IMR-90 (cell line): ENCODE results near the gene SLC17A8. TPM values are rescaled to one million over a fixed set of nuclear protein-coding genes. Genes with fewer than 3 reads are reported as not detected.

ENCODE experiments used
- ATAC-seq: fragments of 200-7000 bp; cut with Tn5 transposase; 2 replicates; pipeline ENCODE4 v1.9.1; 2020; ENCODE audit warnings: low read depth, mild to moderate bottlenecking, moderate library complexity
- BruUV-seq: library from RNA; stranded (reverse); fragments of 400-500 nt; replicated peaks from 2 replicates; lab custom pipeline; 2021; lab: Mats Ljungman, UMichigan
- CTCF ChIA-PET: fragments of 300-600 bp; formaldehyde crosslinking; extraction: SDS; loops from one replicate; lab custom pipeline; 2021; ENCODE audit warnings: antibody characterized with exemption; lab: Yijun Ruan, JAX
- POLR2A ChIA-PET: fragments of 300-600 bp; sonication (Branson Sonifier 250); formaldehyde crosslinking; loops from one replicate; lab custom pipeline; 2022; ENCODE audit warnings: antibody characterized with exemption; ENCODE audit not compliant: unreplicated experiment; lab: Charles Lee
- DNase-seq: peaks from one replicate; pipeline ENCODE4 v3.0.0; 2013
- H2AFZ ChIP-seq: replicated peaks from 2 replicates; pipeline ENCODE3; 2013; ENCODE audit warnings: low read length, mild to moderate bottlenecking; ENCODE audit not compliant: poor library complexity
- H2AK5ac ChIP-seq: 2 replicates; pipeline ENCODE4 v1.6.1; 2013; ENCODE audit warnings: low read depth, low read length, inconsistent platforms
- H2AK9ac ChIP-seq: replicated peaks from 2 replicates; pipeline ENCODE3; 2013; ENCODE audit warnings: mild to moderate bottlenecking, low read depth, low read length, moderate library complexity; ENCODE audit not compliant: poor library complexity
- H2BK120ac ChIP-seq: 2 replicates; pipeline ENCODE4 v1.6.1; 2013; ENCODE audit warnings: low read depth, low read length, inconsistent platforms
- H2BK15ac ChIP-seq: 3 replicates; pipeline ENCODE4 v1.6.1; 2013; ENCODE audit warnings: low read depth, low read length, inconsistent platforms
- H2BK20ac ChIP-seq: 2 replicates; pipeline ENCODE4 v1.6.1; 2013; ENCODE audit warnings: low read depth, mild to moderate bottlenecking, inconsistent platforms, low read length, moderate library complexity
- H2BK5ac ChIP-seq: 2 replicates; pipeline ENCODE4 v1.6.1; 2013; ENCODE audit warnings: mild to moderate bottlenecking, low read depth, low read length, inconsistent platforms; ENCODE audit not compliant: poor library complexity, severe bottlenecking
- H3K14ac ChIP-seq: replicated peaks from 2 replicates; pipeline ENCODE4 v1.6.1; 2013; ENCODE audit warnings: low read depth, low read length, inconsistent platforms
- H3K18ac ChIP-seq: 2 replicates; pipeline ENCODE4 v1.6.1; 2013; ENCODE audit warnings: low read depth, low read length, control low read depth
- H3K23ac ChIP-seq: 2 replicates; pipeline ENCODE4 v1.6.1; 2013; ENCODE audit warnings: low read depth, low read length, inconsistent platforms
- H3K27ac ChIP-seq: 2 replicates; pipeline ENCODE4 v1.5.1; 2013; ENCODE audit warnings: mild to moderate bottlenecking, control low read depth, low read length; ENCODE audit not compliant: insufficient read depth
- H3K27me3 ChIP-seq: 2 replicates; pipeline ENCODE4 v1.6.1; 2013; ENCODE audit warnings: low read length; ENCODE audit not compliant: control insufficient read depth, insufficient read depth
- H3K36me3 ChIP-seq: 2 replicates; pipeline ENCODE4 v1.6.1; 2013; ENCODE audit warnings: low read length, mixed read lengths; ENCODE audit not compliant: control insufficient read depth, insufficient read depth
- H3K4ac ChIP-seq: 2 replicates; pipeline ENCODE4 v1.6.1; 2013; ENCODE audit warnings: low read depth, low read length, inconsistent platforms
- H3K4me1 ChIP-seq: 2 replicates; pipeline ENCODE4 v1.6.1; 2013; ENCODE audit warnings: low read length, mixed read lengths; ENCODE audit not compliant: control insufficient read depth, insufficient read depth
- H3K4me2 ChIP-seq: 2 replicates; pipeline ENCODE4 v1.6.1; 2013; ENCODE audit warnings: low read depth, mild to moderate bottlenecking, control low read depth, low read length, moderate library complexity
- H3K4me3 ChIP-seq: 2 replicates; pipeline ENCODE4 v1.5.1; 2013; ENCODE audit warnings: low read depth, mild to moderate bottlenecking, control low read depth, low read length, moderate library complexity; ENCODE audit not compliant: insufficient read depth
- H3K56ac ChIP-seq: 2 replicates; pipeline ENCODE4 v1.6.1; 2013; ENCODE audit warnings: low read length, inconsistent platforms; ENCODE audit not compliant: insufficient read depth; ENCODE audit errors: extremely low read depth
- H3K79me1 ChIP-seq, 2 experiments: 2 replicates each; pipeline ENCODE4 v1.6.1; 2013; ENCODE audit warnings: low read length in 2 of 2, inconsistent platforms in 1 of 2, low read depth in 1 of 2
- H3K9ac ChIP-seq: 2 replicates; pipeline ENCODE4 v1.6.1; 2013; ENCODE audit warnings: low read depth, low read length, control low read depth
- H3K9me1 ChIP-seq: 2 replicates; pipeline ENCODE4 v1.6.1; 2013; ENCODE audit warnings: low read length, inconsistent platforms; ENCODE audit not compliant: insufficient read depth
- H3K9me3 ChIP-seq: 2 replicates; pipeline ENCODE4 v1.6.1; 2013; ENCODE audit warnings: low read length; ENCODE audit not compliant: control insufficient read depth, insufficient read depth
- H4K20me1 ChIP-seq: 2 replicates; pipeline ENCODE4 v1.6.1; 2013; ENCODE audit warnings: low read length, inconsistent platforms; ENCODE audit not compliant: insufficient read depth
- H4K5ac ChIP-seq: 2 replicates; pipeline ENCODE4 v1.6.1; 2013; ENCODE audit warnings: mild to moderate bottlenecking, low read depth, low read length, control low read depth
- H4K8ac ChIP-seq, 2 experiments: 2 replicates each; pipeline ENCODE4 v1.6.1; 2013; ENCODE audit warnings: low read depth in 2 of 2, low read length in 2 of 2, control low read depth in 1 of 2, inconsistent platforms in 1 of 2
- H4K91ac ChIP-seq: 2 replicates; pipeline ENCODE4 v1.6.1; 2013; ENCODE audit warnings: low read depth, low read length, inconsistent platforms; ENCODE audit not compliant: insufficient read depth
- BHLHE40 ChIP-seq: fragments of 150-350 bp; IDR thresholded peaks from 2 replicates; pipeline ENCODE4 v1.6.1; 2016; ENCODE audit warnings: mild to moderate bottlenecking, low read depth, low read length
- CEBPB ChIP-seq: IDR thresholded peaks from 2 replicates; pipeline ENCODE4 v1.6.1; 2012; ENCODE audit warnings: low read depth, low read length, improper control_type of control experiment
- CHD1 ChIP-seq: IDR thresholded peaks from 2 replicates; pipeline ENCODE4 v1.6.1; 2012; ENCODE audit warnings: low read depth, low read length, improper control_type of control experiment
- FOS ChIP-seq: fragments of 150-350 bp; IDR thresholded peaks from 2 replicates; pipeline ENCODE4 v1.6.1; 2016; ENCODE audit warnings: low read depth, low read length
- MAFK ChIP-seq: IDR thresholded peaks from 2 replicates; pipeline ENCODE4 v1.6.1; 2012; ENCODE audit warnings: low read depth, low read length, improper control_type of control experiment
- MAZ ChIP-seq: IDR thresholded peaks from 2 replicates; pipeline ENCODE4 v1.6.1; 2012; ENCODE audit warnings: low read depth, mild to moderate bottlenecking, low read length, improper control_type of control experiment, moderate library complexity, borderline replicate concordance
- MXI1 ChIP-seq: IDR thresholded peaks from 2 replicates; pipeline ENCODE4 v1.6.1; 2012; ENCODE audit warnings: low read depth, mild to moderate bottlenecking, low read length, moderate library complexity, borderline replicate concordance
- NFE2L2 ChIP-seq: fragments of 150-350 bp; IDR thresholded peaks from 2 replicates; pipeline ENCODE4 v1.6.1; 2016; ENCODE audit warnings: low read depth, mild to moderate bottlenecking, low read length
- POLR2A ChIP-seq: IDR thresholded peaks from 2 replicates; pipeline ENCODE4 v1.6.1; 2012; ENCODE audit warnings: mild to moderate bottlenecking, low read depth, low read length
- RAD21 ChIP-seq: IDR thresholded peaks from 2 replicates; pipeline ENCODE4 v1.6.1; 2012; ENCODE audit warnings: low read length, improper control_type of control experiment
- RCOR1 ChIP-seq: IDR thresholded peaks from 2 replicates; pipeline ENCODE4 v1.6.1; 2012; ENCODE audit warnings: mild to moderate bottlenecking, low read length, improper control_type of control experiment; ENCODE audit not compliant: insufficient replicate concordance
- RFX5 ChIP-seq: IDR thresholded peaks from 2 replicates; pipeline ENCODE4 v1.8.0; 2012; ENCODE audit warnings: low read depth, mild to moderate bottlenecking, low read length, moderate library complexity
- SMC3 ChIP-seq: fragments of 150-350 bp; IDR thresholded peaks from 2 replicates; pipeline ENCODE4 v1.6.1; 2016; ENCODE audit warnings: low read depth, mild to moderate bottlenecking, antibody characterized with exemption, low read length, moderate library complexity
- WGBS, 2 experiments: methylation state at CpG; one replicate each; pipeline versions ENCODE4 v1.1.5 to v1.1.7; 2013; ENCODE audit warnings: missing lambda C conversion rate in 2 of 2; ENCODE audit not compliant: insufficient read length in 1 of 2; ENCODE audit errors: extremely low coverage in 2 of 2; 5-methylcytosine and 5-hydroxymethylcytosine counted together
- dilution Hi-C: fragments of 300-500 bp; cut with HindIII; formaldehyde crosslinking; loops from one replicate; pipeline ENCODE4 v1.14.3; 2018; ENCODE audit warnings: low sequenced_read_pairs; ENCODE audit not compliant: unreplicated experiment
- in situ Hi-C: fragments of 300-500 bp; cut with MboI; formaldehyde crosslinking; loops from 3 replicates; pipeline ENCODE4 v1.14.3; 2019; ENCODE audit warnings: low sequenced_read_pairs, inconsistent platforms, mixed read lengths
- intact Hi-C: fragments of 100-400 bp; cut with micrococcal nuclease; formaldehyde crosslinking; loops from 2 replicates; pipeline ENCODE4 v1.10.0; 2022
- polyA plus RNA-seq, 3 experiments: library from polyadenylated mRNA; depleted of rRNA; stranded (reverse); fragments of >200 nt; gene quantifications; 2 replicates each; pipeline ENCODE4 v1.2.3, GENCODE V29; 2012; ENCODE audit warnings: low replicate concordance in 1 of 3
- total RNA-seq: library from RNA; depleted of rRNA; stranded (reverse); fragments of >200 nt; gene quantifications from 2 replicates; pipeline ENCODE4 v1.2.3, GENCODE V29; 2012
- TF ChIP-seq, protein P1 (sequence below): fragments of 150-350 bp; IDR thresholded peaks from 2 replicates; pipeline ENCODE4 v1.6.1; 2016; ENCODE audit warnings: low read depth, mild to moderate bottlenecking, low read length, moderate library complexity, borderline replicate concordance
- TF ChIP-seq, protein P2 (sequence below): fragments of 150-350 bp; IDR thresholded peaks from 2 replicates; pipeline ENCODE4 v1.6.1; 2017; ENCODE audit warnings: mild to moderate bottlenecking, antibody characterized with exemption, low read length, low read depth
- TF ChIP-seq, protein P3 (sequence below): conservative IDR thresholded peaks from 2 replicates; pipeline ENCODE4 v1.5.1; 2012; ENCODE audit warnings: mild to moderate bottlenecking, low read depth, low read length, improper control_type of control experiment

SLC17A8 gene
- total and polyA plus RNA-seq, 2 of the 4 experiments (the other 2 are of a cell fraction): not detected

DNA sequence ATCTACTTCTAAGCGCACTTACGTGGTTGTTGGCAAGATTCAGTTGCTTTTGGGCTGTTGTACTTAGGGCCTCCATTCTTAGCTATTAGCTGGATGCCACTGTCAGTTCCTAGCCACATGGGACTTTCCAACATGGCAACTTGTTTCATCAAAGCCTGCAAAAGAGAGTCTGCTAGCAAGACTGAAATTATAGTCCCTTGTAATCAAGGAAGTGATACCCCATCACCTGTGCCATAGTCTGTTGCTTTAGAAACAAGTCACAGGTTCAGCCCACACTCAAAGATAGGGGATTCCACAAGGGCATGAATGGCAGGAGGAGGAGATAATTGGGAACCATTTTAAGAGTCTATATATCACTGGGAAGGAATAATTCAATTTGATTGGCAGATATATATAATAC lies 27.1 kb upstream of the SLC17A8 start:
- in situ Hi-C loops (no loop called here), intact Hi-C loops (loop anchor here (5.0 to 10.0 kb wide), 2 partner anchors 62 to 275 kb away; partner anchors contain the start of genes DEPDC4 and SCYL2)

More for the DNA sequence above, 27.1 kb upstream of the SLC17A8 start:
- Histone ChIP-seq H3K56ac (no peak overlapping the region), H3K4ac (no peak overlapping the region), H3K18ac (no peak overlapping the region), H2AK5ac (no peak overlapping the region), H3K4me2 (no peak overlapping the region), H2AFZ (no peak overlapping the region), H4K5ac (no peak overlapping the region), H2BK120ac (no peak overlapping the region), H2AK9ac (no peak overlapping the region), H3K23ac (no peak overlapping the region), H3K36me3 (peaks cover 19% of the 10 kb centered on the region), H3K9me3 (no peaks in the 10 kb centered on the region), H2BK15ac (no peak overlapping the region), H3K79me1 (no peaks in the 10 kb centered on the region; a peak in 1 of 4 replicates), H2BK20ac (no peak overlapping the region), H4K91ac (no peak overlapping the region), H3K9me1 (0 out of 2 replicates have a peak, but pooled peaks cover 6% of the 10 kb centered on the region), H3K27ac (no peak overlapping the region), H3K27me3 (no peaks in the 10 kb centered on the region), H3K4me3 (no peak overlapping the region), H4K8ac (no peak overlapping the region), H3K14ac (no peak overlapping the region), H2BK5ac (no peak overlapping the region), H3K9ac (no peak overlapping the region), H3K4me1 (peaks cover 7% of the 10 kb centered on the region), H4K20me1 (no peaks in the 10 kb centered on the region)
- TSS peak; percentile 8 for BruUV-seq
- POLR2A ChIA-PET: no interaction called here
- WGBS, 2 experiments: 100% methylated on average over 2 of the region's 2 CpGs; no CpG with 5 or more reads in 1 of the 2 experiments
- CTCF ChIA-PET: no interaction called here
- DNase-seq (no peak), ATAC-seq (no peak)
- TF ChIP-seq, protein P1, sequence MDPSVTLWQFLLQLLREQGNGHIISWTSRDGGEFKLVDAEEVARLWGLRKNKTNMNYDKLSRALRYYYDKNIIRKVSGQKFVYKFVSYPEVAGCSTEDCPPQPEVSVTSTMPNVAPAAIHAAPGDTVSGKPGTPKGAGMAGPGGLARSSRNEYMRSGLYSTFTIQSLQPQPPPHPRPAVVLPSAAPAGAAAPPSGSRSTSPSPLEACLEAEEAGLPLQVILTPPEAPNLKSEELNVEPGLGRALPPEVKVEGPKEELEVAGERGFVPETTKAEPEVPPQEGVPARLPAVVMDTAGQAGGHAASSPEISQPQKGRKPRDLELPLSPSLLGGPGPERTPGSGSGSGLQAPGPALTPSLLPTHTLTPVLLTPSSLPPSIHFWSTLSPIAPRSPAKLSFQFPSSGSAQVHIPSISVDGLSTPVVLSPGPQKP: no peak
- TF ChIP-seq, protein P2, sequence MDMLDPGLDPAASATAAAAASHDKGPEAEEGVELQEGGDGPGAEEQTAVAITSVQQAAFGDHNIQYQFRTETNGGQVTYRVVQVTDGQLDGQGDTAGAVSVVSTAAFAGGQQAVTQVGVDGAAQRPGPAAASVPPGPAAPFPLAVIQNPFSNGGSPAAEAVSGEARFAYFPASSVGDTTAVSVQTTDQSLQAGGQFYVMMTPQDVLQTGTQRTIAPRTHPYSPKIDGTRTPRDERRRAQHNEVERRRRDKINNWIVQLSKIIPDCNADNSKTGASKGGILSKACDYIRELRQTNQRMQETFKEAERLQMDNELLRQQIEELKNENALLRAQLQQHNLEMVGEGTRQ: no peak
- TF ChIP-seq MXI1 (no peak), CHD1 (no peak), RFX5 (no peak), FOS (no peak), RCOR1 (no peak), POLR2A (no peak), RAD21 (no peak), NFE2L2 (no peak), CEBPB (no peak), SMC3 (no peak), MAFK (no peak), MAZ (no peak), BHLHE40 (no peak)
- TF ChIP-seq, protein P3, sequence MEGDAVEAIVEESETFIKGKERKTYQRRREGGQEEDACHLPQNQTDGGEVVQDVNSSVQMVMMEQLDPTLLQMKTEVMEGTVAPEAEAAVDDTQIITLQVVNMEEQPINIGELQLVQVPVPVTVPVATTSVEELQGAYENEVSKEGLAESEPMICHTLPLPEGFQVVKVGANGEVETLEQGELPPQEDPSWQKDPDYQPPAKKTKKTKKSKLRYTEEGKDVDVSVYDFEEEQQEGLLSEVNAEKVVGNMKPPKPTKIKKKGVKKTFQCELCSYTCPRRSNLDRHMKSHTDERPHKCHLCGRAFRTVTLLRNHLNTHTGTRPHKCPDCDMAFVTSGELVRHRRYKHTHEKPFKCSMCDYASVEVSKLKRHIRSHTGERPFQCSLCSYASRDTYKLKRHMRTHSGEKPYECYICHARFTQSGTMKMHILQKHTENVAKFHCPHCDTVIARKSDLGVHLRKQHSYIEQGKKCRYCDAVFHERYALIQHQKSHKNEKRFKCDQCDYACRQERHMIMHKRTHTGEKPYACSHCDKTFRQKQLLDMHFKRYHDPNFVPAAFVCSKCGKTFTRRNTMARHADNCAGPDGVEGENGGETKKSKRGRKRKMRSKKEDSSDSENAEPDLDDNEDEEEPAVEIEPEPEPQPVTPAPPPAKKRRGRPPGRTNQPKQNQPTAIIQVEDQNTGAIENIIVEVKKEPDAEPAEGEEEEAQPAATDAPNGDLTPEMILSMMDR: no peak
- dilution Hi-C loops: no loop called here
